Erythroblast (primary cell): ENCODE measurements around the gene HAUS6.
"Not testable (repeated sequence)": the region's sequence is repeated elsewhere in the genome, so short reads cannot be mapped to it uniquely, and the experiment has no call there.

Source experiments
- GATA1 ChIP-seq: IDR thresholded peaks from 2 replicates; pipeline ENCODE4 v1.6.1; 2011; ENCODE audit warnings: low read depth, mild to moderate bottlenecking, control low read depth, low read length, moderate library complexity
- POLR2A ChIP-seq: IDR thresholded peaks from 2 replicates; pipeline ENCODE4 v1.6.1; 2011; ENCODE audit warnings: mild to moderate bottlenecking, low read length

DNA sequence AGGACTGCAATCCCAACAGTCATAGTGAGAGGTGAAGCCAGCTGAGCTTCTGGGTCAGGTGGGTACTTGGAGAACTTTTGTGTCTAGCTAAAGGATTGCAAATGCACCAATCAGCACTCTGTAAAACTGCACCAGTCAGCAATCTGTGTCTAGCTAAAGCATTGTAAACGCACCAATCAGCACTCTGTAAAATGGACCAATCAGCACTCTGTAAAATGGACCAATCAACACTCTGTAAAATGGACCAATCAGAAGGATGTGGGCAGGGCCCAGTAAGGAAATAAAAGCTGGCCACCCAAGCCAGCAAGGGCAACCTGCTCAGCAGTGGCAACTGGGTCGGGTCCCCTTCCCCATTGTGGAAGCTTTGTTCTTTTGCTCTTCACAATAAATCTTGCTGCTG is 81.1 kb downstream of the HAUS6 start:
- TF ChIP-seq POLR2A, GATA1: not testable (repeated sequence)
